B cell (primary cell): Measurements from ENCODE around the gene RAD23A.

ENCODE experiments used
- EZH2 ChIP-seq: IDR thresholded peaks from 2 replicates; pipeline ENCODE4 v1.6.1; 2012; ENCODE audit warnings: borderline replicate concordance, low read depth, mild to moderate bottlenecking, moderate library complexity, low read length; ENCODE audit not compliant: insufficient read depth, poor library complexity, severe bottlenecking
- TF ChIP-seq, protein P1 (sequence below): fragments of 200-600 bp; IDR thresholded peaks from one replicate; pipeline ENCODE4 v1.8.0; 2022; ENCODE audit warnings: antibody characterized with exemption, mild to moderate bottlenecking

DNA sequence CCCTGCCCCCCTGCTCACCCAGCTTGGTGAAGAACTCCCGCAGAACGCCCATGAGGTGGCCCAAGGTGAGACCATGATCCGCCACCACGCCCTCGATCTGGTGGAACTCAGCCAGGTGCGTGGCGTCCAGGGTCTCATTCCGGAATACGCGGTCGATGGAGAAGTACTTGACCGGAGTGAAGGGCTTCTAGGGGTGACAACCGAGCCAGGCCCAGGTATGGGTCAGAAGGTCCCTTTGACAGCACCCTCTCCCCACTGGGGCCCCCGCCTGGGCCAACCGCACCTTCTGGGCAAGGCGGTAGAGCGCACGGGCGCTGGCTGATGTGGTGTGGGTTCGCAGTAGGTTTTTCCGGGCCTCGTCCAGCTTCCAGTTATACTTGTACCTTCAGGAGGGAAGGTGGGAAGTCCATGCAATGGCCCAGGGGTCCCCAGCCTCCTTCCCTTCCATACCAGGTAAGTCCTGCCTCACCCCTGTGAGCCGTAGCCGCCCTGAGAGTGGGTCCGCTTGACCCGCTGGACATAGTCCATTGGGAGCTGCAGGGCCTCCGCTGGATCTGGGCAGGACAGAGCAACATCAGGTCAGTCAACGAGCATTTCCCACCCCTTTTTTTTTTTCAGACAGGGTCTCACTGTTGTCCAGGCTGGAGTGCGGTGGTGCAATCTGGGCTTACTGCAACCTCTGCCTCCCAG, 20.9 kb upstream of the RAD23A start:
- TF ChIP-seq, protein P1, sequence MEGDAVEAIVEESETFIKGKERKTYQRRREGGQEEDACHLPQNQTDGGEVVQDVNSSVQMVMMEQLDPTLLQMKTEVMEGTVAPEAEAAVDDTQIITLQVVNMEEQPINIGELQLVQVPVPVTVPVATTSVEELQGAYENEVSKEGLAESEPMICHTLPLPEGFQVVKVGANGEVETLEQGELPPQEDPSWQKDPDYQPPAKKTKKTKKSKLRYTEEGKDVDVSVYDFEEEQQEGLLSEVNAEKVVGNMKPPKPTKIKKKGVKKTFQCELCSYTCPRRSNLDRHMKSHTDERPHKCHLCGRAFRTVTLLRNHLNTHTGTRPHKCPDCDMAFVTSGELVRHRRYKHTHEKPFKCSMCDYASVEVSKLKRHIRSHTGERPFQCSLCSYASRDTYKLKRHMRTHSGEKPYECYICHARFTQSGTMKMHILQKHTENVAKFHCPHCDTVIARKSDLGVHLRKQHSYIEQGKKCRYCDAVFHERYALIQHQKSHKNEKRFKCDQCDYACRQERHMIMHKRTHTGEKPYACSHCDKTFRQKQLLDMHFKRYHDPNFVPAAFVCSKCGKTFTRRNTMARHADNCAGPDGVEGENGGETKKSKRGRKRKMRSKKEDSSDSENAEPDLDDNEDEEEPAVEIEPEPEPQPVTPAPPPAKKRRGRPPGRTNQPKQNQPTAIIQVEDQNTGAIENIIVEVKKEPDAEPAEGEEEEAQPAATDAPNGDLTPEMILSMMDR, result no peak
- no peak for TF ChIP-seq EZH2
